ENCODE data around the gene CENPP.

- TF ChIP-seq, protein P1, sequence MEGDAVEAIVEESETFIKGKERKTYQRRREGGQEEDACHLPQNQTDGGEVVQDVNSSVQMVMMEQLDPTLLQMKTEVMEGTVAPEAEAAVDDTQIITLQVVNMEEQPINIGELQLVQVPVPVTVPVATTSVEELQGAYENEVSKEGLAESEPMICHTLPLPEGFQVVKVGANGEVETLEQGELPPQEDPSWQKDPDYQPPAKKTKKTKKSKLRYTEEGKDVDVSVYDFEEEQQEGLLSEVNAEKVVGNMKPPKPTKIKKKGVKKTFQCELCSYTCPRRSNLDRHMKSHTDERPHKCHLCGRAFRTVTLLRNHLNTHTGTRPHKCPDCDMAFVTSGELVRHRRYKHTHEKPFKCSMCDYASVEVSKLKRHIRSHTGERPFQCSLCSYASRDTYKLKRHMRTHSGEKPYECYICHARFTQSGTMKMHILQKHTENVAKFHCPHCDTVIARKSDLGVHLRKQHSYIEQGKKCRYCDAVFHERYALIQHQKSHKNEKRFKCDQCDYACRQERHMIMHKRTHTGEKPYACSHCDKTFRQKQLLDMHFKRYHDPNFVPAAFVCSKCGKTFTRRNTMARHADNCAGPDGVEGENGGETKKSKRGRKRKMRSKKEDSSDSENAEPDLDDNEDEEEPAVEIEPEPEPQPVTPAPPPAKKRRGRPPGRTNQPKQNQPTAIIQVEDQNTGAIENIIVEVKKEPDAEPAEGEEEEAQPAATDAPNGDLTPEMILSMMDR (conservative IDR thresholded peaks at IDR 0.05; ENCODE audit: low read depth, low read length), result no peak
- no peak for TF ChIP-seq EZH2 (IDR thresholded peaks at IDR 0.05; ENCODE audit: borderline replicate concordance, low read depth, low read length, poor library complexity, severe bottlenecking)
Measured at GRCh38 chr9:92493749-92494387, 168.1 kb downstream of the CENPP start.

Measured in A673 (cell line).